ENCODE measurements around the gene MCUR1. TPM values are rescaled to one million over a fixed set of nuclear protein-coding genes. Genes with fewer than 3 reads are reported as not detected.

Gene MCUR1
- total and polyA plus RNA-seq, 2 of the 13 experiments (the other 11 are each of a cell fraction or from before 2014, with no cell fraction given) = 8.0 to 29.6 TPM

- TF ChIP-seq ZBTB40 (IDR thresholded peaks at IDR 0.05) (no peak), ZBTB40 (CRISPR knock-in tag; IDR thresholded peaks at IDR 0.05) (peak; percentile 58; the same call in 1 of the 2 replicates), DDIT3 (CRISPR knock-in tag; IDR thresholded peaks at IDR 0.05) (no peak), ZNF577 (CRISPR knock-in tag; IDR thresholded peaks at IDR 0.05; ENCODE audit: borderline replicate concordance, low read depth) (no peak), ZBTB14 (CRISPR knock-in tag; IDR thresholded peaks at IDR 0.05) (peak; percentile 96), NR0B2 (CRISPR knock-in tag; IDR thresholded peaks at IDR 0.05) (peak; percentile 95), YEATS4 (CRISPR knock-in tag; IDR thresholded peaks at IDR 0.05; ENCODE audit: borderline replicate concordance) (peak; percentile 98), MEF2D (CRISPR knock-in tag; IDR thresholded peaks at IDR 0.05) (no peak), U2AF1 (optimal IDR thresholded peaks at IDR 0.05; ENCODE audit: low read depth, low read length) (no peak), ZMYM3 (CRISPR knock-in tag; IDR thresholded peaks at IDR 0.05) (no peak), AKAP8 (CRISPR knock-in tag; IDR thresholded peaks at IDR 0.05) (no peak), NCOR1 (IDR thresholded peaks at IDR 0.05; ENCODE audit: borderline replicate concordance, low read length) (no peak; the same call in 1 of the 2 replicates), DNMT1 (CRISPR knock-in tag; IDR thresholded peaks at IDR 0.05) (peak; percentile 97), HOXA7 (CRISPR knock-in tag; IDR thresholded peaks at IDR 0.05) (no peak), NFRKB (IDR thresholded peaks at IDR 0.05) (no peak), ELF4 (CRISPR knock-in tag; IDR thresholded peaks at IDR 0.05; ENCODE audit: borderline replicate concordance) (no peak), GTF2F1 (IDR thresholded peaks at IDR 0.05; ENCODE audit: low read length) (no peak), ZNF629 (CRISPR knock-in tag; conservative IDR thresholded peaks at IDR 0.05) (no peak)
Observed at GRCh38 chr6:13814176-13814937, at the start of gene MCUR1 (continued).

All from HepG2 (cell line).